ENCODE data around the gene HACD1. TPM values are rescaled to one million over a fixed set of nuclear protein-coding genes. Genes with fewer than 3 reads are reported as not detected.
"Not testable (repeated sequence)": the region's sequence is repeated elsewhere in the genome, so short reads cannot be mapped to it uniquely, and the experiment has no call there.

The HACD1 gene
- total RNA-seq, 4 donors from 2014 or later: 6.1 to 9.3 (median 7.5) TPM

GRCh38 chr10:17588420-17588819 is 28.8 kb downstream of the HACD1 start:
- WGBS, 2 donors: 75 to 87% methylated on average over 2 of the region's 2 CpGs
- Histone ChIP-seq H3K27ac (no peak overlapping the region), H3K4me3 (no peak overlapping the region), H3K4me1 (no peaks in the 10 kb centered on the region), H3K27me3 (no peaks in the 10 kb centered on the region), H3K36me3 (peaks cover 0 to 6% (median 0%) of the 10 kb centered on the region in 3 donors), H3K9me3 (no peaks in the 10 kb centered on the region)
- DNase-seq (ENCODE audit: low spot score in 2 of 2): no peak
- TF ChIP-seq CTCF (IDR thresholded peaks at IDR 0.05): no peak
- TF ChIP-seq EP300 (IDR thresholded peaks at IDR 0.05): no peak
- no peak for TF ChIP-seq POLR2A (IDR thresholded peaks at IDR 0.05)

GRCh38 chr10:17587321-17587720 is 29.9 kb downstream of the HACD1 start:
- H3K9me3 ChIP-seq; H3K27me3 ChIP-seq; H3K27ac ChIP-seq; DNase-seq (ENCODE audit: low spot score in 2 of 2); H3K4me1 ChIP-seq; H3K36me3 ChIP-seq; H3K4me3 ChIP-seq: not testable (repeated sequence)
- WGBS, 2 donors: 78 to 84% methylated on average over 6 of the region's 6 CpGs

- Histone ChIP-seq H3K4me3 (no peak overlapping the region), H3K4me1 (no peaks in the 10 kb centered on the region), H3K27ac (no peak overlapping the region), H3K9me3 (no peaks in the 10 kb centered on the region), H3K36me3 (no peaks in the 10 kb centered on the region), H3K27me3 (no peaks in the 10 kb centered on the region)
- TF ChIP-seq POLR2A (IDR thresholded peaks at IDR 0.05) (no peak), CTCF (IDR thresholded peaks at IDR 0.05) (no peak), EP300 (IDR thresholded peaks at IDR 0.05) (no peak)
- whole genome bisulfite sequencing, 2 donors: 42 to 48% methylated on average over 6 of the region's 6 CpGs
- no peak for DNase-seq (ENCODE audit: low spot score in 2 of 2)
Observed at GRCh38 chr10:17586821-17587234, 30.3 kb downstream of the HACD1 start.

GRCh38 chr10:17585016-17585415 is 32.2 kb downstream of the HACD1 start:
- TF ChIP-seq EP300 (IDR thresholded peaks at IDR 0.05) (no peak), CTCF (IDR thresholded peaks at IDR 0.05) (no peak), POLR2A (IDR thresholded peaks at IDR 0.05) (no peak)
- Histone ChIP-seq H3K9me3 (no peaks in the 10 kb centered on the region), H3K36me3 (no peaks in the 10 kb centered on the region), H3K27me3 (no peaks in the 10 kb centered on the region), H3K4me3 (no peak overlapping the region), H3K4me1 (no peaks in the 10 kb centered on the region), H3K27ac (no peak overlapping the region)
- no peak for DNase-seq (ENCODE audit: low spot score in 2 of 2)
- WGBS, 2 donors: 64 to 67% methylated on average over 8 of the region's 8 CpGs

- H3K4me3 ChIP-seq: no peak overlapping the region
- no peak for TF ChIP-seq CTCF (IDR thresholded peaks at IDR 0.05)
- no peak for TF ChIP-seq POLR2A (IDR thresholded peaks at IDR 0.05)
- TF ChIP-seq EP300 (IDR thresholded peaks at IDR 0.05): no peak
Observed at GRCh38 chr10:17580885-17581284, 36.3 kb downstream of the HACD1 start.

GRCh38 chr10:17578603-17579002 is 38.6 kb downstream of the HACD1 start:
- no peaks in the 10 kb centered on the region for H3K9me3 ChIP-seq
- no peaks in the 10 kb centered on the region for H3K36me3 ChIP-seq
- H3K27ac ChIP-seq: no peak overlapping the region
- DNase-seq (ENCODE audit: low spot score in 2 of 2): no peak
- WGBS, 2 donors: 52 to 54% methylated on average over 2 of the region's 2 CpGs
- H3K27me3 ChIP-seq: no peaks in the 10 kb centered on the region
- no peak overlapping the region for H3K4me3 ChIP-seq
- H3K4me1 ChIP-seq: no peaks in the 10 kb centered on the region
- peak in 1 of 2 donors; percentile 65 for TF ChIP-seq EP300 (IDR thresholded peaks at IDR 0.05)
- no peak for TF ChIP-seq POLR2A (IDR thresholded peaks at IDR 0.05)
- no peak for TF ChIP-seq CTCF (IDR thresholded peaks at IDR 0.05)

More at GRCh38 chr10:17580885-17581284, 36.3 kb downstream of the HACD1 start:
- Histone ChIP-seq H3K36me3 (no peaks in the 10 kb centered on the region), H3K4me1 (no peaks in the 10 kb centered on the region), H3K27ac (no peak overlapping the region), H3K27me3 (no peaks in the 10 kb centered on the region), H3K9me3 (no peaks in the 10 kb centered on the region)
- no peak for DNase-seq (ENCODE audit: low spot score in 2 of 2)
- 91 to 94% methylated on average over 3 of the region's 3 CpGs for WGBS, 2 donors

All from tibial nerve (tissue), 4 donors.